Mesenchymal stem cell (in vitro differentiated cells and primary cell): Measurements from ENCODE around the gene NAV2.

ENCODE experiments used
- DNase-seq: peaks from one replicate; pipeline ENCODE4 v3.0.0-alpha.2; 2013
- H2AFZ ChIP-seq: one replicate; pipeline ENCODE4 v1.6.1; 2013; ENCODE audit warnings: low read depth, mild to moderate bottlenecking, control low read depth, inconsistent platforms, low read length, moderate library complexity
- H2AK5ac ChIP-seq: 2 replicates; pipeline ENCODE4 v1.6.1; 2013; ENCODE audit warnings: low read length, moderate library complexity, mild to moderate bottlenecking, inconsistent platforms; ENCODE audit not compliant: severe bottlenecking
- H2BK120ac ChIP-seq: one replicate; pipeline ENCODE4 v1.6.1; 2013; ENCODE audit warnings: low read depth, mild to moderate bottlenecking, inconsistent platforms, low read length, moderate library complexity
- H2BK12ac ChIP-seq, 2 experiments: one replicate each; pipeline ENCODE4 v1.6.1; 2013; ENCODE audit warnings: inconsistent platforms in 2 of 2, low read length in 2 of 2, mild to moderate bottlenecking in 2 of 2, moderate library complexity in 2 of 2, control low read depth in 1 of 2
- H2BK15ac ChIP-seq: one replicate; pipeline ENCODE4 v1.6.1; 2013; ENCODE audit warnings: mild to moderate bottlenecking, low read depth, inconsistent platforms; ENCODE audit not compliant: poor library complexity, severe bottlenecking
- H2BK5ac ChIP-seq: 2 replicates; pipeline ENCODE4 v1.6.1; 2013; ENCODE audit warnings: low read depth, mild to moderate bottlenecking, low read length, control low read depth, inconsistent platforms; ENCODE audit not compliant: poor library complexity, severe bottlenecking
- H3K14ac ChIP-seq, 2 experiments: one replicate each; pipeline ENCODE4 v1.6.1; 2013; ENCODE audit warnings: inconsistent platforms in 2 of 2, low read length in 2 of 2, control low read depth in 1 of 2, mild to moderate bottlenecking in 1 of 2, moderate library complexity in 1 of 2
- H3K18ac ChIP-seq, 2 experiments: one replicate each; pipeline ENCODE4 v1.6.1; 2013; ENCODE audit warnings: inconsistent platforms in 2 of 2, low read length in 2 of 2, control low read depth in 1 of 2, low read depth in 1 of 2, mild to moderate bottlenecking in 1 of 2
- H3K23ac ChIP-seq, 2 experiments: one replicate each; pipeline ENCODE4 v1.6.1; 2013; ENCODE audit warnings: inconsistent platforms in 2 of 2, low read length in 2 of 2, mild to moderate bottlenecking in 2 of 2, moderate library complexity in 2 of 2, control low read depth in 1 of 2
- H3K27ac ChIP-seq: 2 replicates; pipeline ENCODE4 v1.5.1; 2013; ENCODE audit warnings: mild to moderate bottlenecking, moderate library complexity, low read length, control low read depth, inconsistent platforms; ENCODE audit not compliant: poor library complexity, severe bottlenecking
- H3K27me3 ChIP-seq, 2 experiments: 2 replicates each; pipeline versions ENCODE4 v1.6.1 to v1.7.0; 2013; ENCODE audit warnings: low read length in 2 of 2, mild to moderate bottlenecking in 2 of 2, moderate library complexity in 2 of 2, control low read depth in 1 of 2, inconsistent platforms in 1 of 2; ENCODE audit not compliant: control insufficient read depth in 1 of 2, insufficient read depth in 1 of 2
- H3K36me3 ChIP-seq, 2 experiments: 2 replicates each; pipeline versions ENCODE4 v1.6.1 to v1.7.0; 2013; ENCODE audit warnings: low read length in 2 of 2, control low read depth in 1 of 2, inconsistent platforms in 1 of 2, low read depth in 1 of 2, mild to moderate bottlenecking in 1 of 2; ENCODE audit not compliant: insufficient read depth in 2 of 2, control insufficient read depth in 1 of 2
- H3K4ac ChIP-seq, 2 experiments: one replicate each; pipeline ENCODE4 v1.6.1; 2013; ENCODE audit warnings: inconsistent platforms in 2 of 2, low read length in 2 of 2, mild to moderate bottlenecking in 2 of 2, moderate library complexity in 2 of 2, control low read depth in 1 of 2, low read depth in 1 of 2
- H3K4me1 ChIP-seq: 2 replicates; pipeline ENCODE4 v1.6.1; 2013; ENCODE audit warnings: low read depth, low read length, control low read depth; ENCODE audit not compliant: control insufficient read depth, insufficient read depth
- H3K4me2 ChIP-seq: 2 replicates; pipeline ENCODE4 v1.6.1; 2013; ENCODE audit warnings: low read length, mild to moderate bottlenecking, inconsistent platforms; ENCODE audit not compliant: poor library complexity, severe bottlenecking
- H3K4me3 ChIP-seq, 2 experiments: 2 replicates each; pipeline versions ENCODE4 v1.5.1 to v1.7.0; 2013; ENCODE audit warnings: low read length in 2 of 2, mild to moderate bottlenecking in 2 of 2, control low read depth in 1 of 2, low read depth in 1 of 2; ENCODE audit not compliant: insufficient read depth in 1 of 2
- H3K79me1 ChIP-seq: replicated peaks from 2 replicates; pipeline ENCODE4 v1.6.1; 2013; ENCODE audit warnings: mild to moderate bottlenecking, control low read depth, low read length, inconsistent platforms; ENCODE audit not compliant: poor library complexity, severe bottlenecking
- H3K9ac ChIP-seq: 2 replicates; pipeline ENCODE4 v1.7.0; 2013; ENCODE audit warnings: mild to moderate bottlenecking, low read length, moderate library complexity
- H3K9me3 ChIP-seq: 2 replicates; pipeline ENCODE4 v1.7.0; 2013; ENCODE audit warnings: mild to moderate bottlenecking, low read length; ENCODE audit not compliant: control insufficient read depth
- H4K8ac ChIP-seq: one replicate; pipeline ENCODE4 v1.6.1; 2013; ENCODE audit warnings: inconsistent platforms, mild to moderate bottlenecking, low read length, moderate library complexity
- H4K91ac ChIP-seq: one replicate; pipeline ENCODE4 v1.6.1; 2013; ENCODE audit warnings: mild to moderate bottlenecking, low read length, inconsistent platforms
- WGBS: methylation state at CpG from one replicate; pipeline ENCODE4 v1.1.7; 2013; ENCODE audit warnings: mixed read lengths; 5-methylcytosine and 5-hydroxymethylcytosine counted together

The NAV2 gene

DNA sequence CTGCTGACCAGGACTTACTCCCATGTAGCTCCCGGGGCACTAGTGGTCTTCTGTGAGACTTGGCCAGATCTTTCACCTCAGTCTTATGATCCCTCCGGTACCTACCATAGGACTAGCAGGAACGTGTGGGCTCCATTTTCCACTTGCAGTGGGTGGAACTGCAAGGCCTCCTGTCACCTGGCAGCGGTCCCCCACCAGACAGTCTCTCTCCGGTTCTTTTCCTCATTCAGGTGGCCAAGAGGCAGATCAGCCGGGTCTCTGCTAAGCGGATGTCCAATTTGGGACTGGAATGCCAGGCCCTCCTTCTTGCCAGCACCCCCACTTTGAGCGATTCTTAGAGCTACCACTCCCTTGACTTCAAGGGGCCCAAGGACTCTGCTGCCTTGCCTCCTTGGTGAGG is 158.9 kb downstream of the NAV2 start:
- no peaks in the 10 kb centered on the region for H3K9me3 ChIP-seq
- no peak overlapping the region for H3K4me3 ChIP-seq
- peaks cover 3% of the 10 kb centered on the region for H3K4me1 ChIP-seq
- H4K91ac ChIP-seq = no peak overlapping the region
- no peak overlapping the region for H2BK5ac ChIP-seq
- H2AFZ ChIP-seq = no peak overlapping the region
- H3K36me3 ChIP-seq = peaks cover 13 to 81% of the 10 kb centered on the region in 2 experiments
- H3K9ac ChIP-seq = no peak overlapping the region
- H3K27ac ChIP-seq = no peak overlapping the region
- no peaks in the 10 kb centered on the region for H3K27me3 ChIP-seq
- 88% methylated on average over 7 of the region's 8 CpGs for WGBS
- H4K8ac ChIP-seq = no peak overlapping the region
- no peak overlapping the region for H2BK120ac ChIP-seq
- H2BK15ac ChIP-seq = no peak overlapping the region
- H3K23ac ChIP-seq = no peak overlapping the region
- DNase-seq = no peak
- no peak overlapping the region for H3K4ac ChIP-seq
- no peak overlapping the region for H3K14ac ChIP-seq
- no peak overlapping the region for H3K4me2 ChIP-seq
- no peak overlapping the region for H2BK12ac ChIP-seq
- H3K18ac ChIP-seq = no peak overlapping the region
- H3K79me1 ChIP-seq = peaks cover 13% of the 10 kb centered on the region
- H2AK5ac ChIP-seq = no peak overlapping the region

DNA sequence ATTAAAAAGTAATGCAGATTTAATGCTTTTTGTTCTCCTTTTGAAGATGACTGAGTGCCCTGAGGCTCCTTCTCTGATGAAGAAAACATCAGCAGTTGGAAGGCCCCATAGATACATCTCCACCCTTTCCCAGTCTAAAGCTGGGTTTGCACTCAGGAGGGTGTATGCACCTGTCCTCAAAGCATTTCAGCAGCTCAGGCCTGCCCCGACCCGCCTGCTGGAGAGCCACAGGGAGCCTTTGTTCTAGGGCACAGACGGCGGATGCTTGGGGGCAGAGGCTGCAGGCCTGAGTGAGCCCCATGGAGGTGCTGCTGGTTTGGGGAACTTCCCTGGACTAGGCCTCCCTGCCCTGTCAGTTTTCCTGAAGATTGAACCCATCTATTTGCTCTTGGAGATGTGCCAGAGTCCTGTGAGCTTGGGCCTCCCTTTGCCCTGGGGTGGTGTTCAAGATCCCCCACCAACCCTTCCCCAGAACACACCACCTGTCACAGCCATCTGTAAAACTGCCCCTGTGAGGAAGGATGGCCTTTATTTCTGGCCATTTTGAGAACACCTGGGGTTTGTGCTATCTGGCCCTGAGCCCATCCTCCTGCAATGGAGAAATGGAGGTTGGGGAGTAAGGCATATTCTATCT is 160.0 kb downstream of the NAV2 start:
- no peak overlapping the region for H2AK5ac ChIP-seq
- H3K4me1 ChIP-seq = peaks cover 3% of the 10 kb centered on the region
- H3K4me2 ChIP-seq = no peak overlapping the region
- no peak overlapping the region for H2BK15ac ChIP-seq
- no peak overlapping the region for H3K27ac ChIP-seq
- no peak overlapping the region for H2BK5ac ChIP-seq
- H3K9me3 ChIP-seq = no peaks in the 10 kb centered on the region
- DNase-seq = no peak
- peaks cover 11% of the 10 kb centered on the region for H3K79me1 ChIP-seq
- no peak overlapping the region for H3K18ac ChIP-seq
- peaks cover 13 to 80% of the 10 kb centered on the region in 2 experiments for H3K36me3 ChIP-seq
- H3K9ac ChIP-seq = no peak overlapping the region
- H2BK12ac ChIP-seq = no peak overlapping the region
- H3K14ac ChIP-seq = peak overlapping the region in 1 of 2 experiments; percentile 26
- no peak overlapping the region for H3K4me3 ChIP-seq
- no peak overlapping the region for H4K91ac ChIP-seq
- H3K4ac ChIP-seq = no peak overlapping the region
- no peaks in the 10 kb centered on the region for H3K27me3 ChIP-seq
- no peak overlapping the region for H3K23ac ChIP-seq
- WGBS = 92% methylated on average over 4 of the region's 4 CpGs
- H2AFZ ChIP-seq = no peak overlapping the region
- no peak overlapping the region for H2BK120ac ChIP-seq
- no peak overlapping the region for H4K8ac ChIP-seq

DNA sequence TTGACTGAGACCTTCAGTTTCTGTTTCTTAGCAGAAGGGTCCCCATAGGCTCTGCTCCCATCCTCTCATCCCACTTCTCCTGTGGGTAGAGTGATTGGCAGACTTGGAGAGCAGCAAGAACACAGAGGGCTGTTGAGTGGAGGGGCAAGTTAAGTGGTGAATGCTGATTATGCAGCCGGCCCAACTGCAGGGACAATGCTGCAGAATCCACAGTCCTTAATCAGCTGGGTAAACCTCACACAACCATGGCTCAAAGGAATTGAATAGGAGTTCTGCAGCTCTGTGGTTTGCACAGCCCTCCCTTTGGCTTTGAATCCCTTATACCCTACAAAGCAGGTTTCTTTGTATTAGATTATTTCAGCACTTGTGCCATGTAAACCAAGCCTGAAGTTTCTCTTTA is 161.1 kb downstream of the NAV2 start:
- H3K27ac ChIP-seq = no peak overlapping the region
- H2BK12ac ChIP-seq = no peak overlapping the region
- no peak overlapping the region for H2AFZ ChIP-seq
- H3K14ac ChIP-seq = no peak overlapping the region
- H3K4me2 ChIP-seq = no peak overlapping the region
- H4K91ac ChIP-seq = no peak overlapping the region
- H3K18ac ChIP-seq = no peak overlapping the region
- no peak overlapping the region for H2AK5ac ChIP-seq
- no peaks in the 10 kb centered on the region for H3K27me3 ChIP-seq
- H3K4ac ChIP-seq = no peak overlapping the region
- no peaks in the 10 kb centered on the region for H3K4me1 ChIP-seq
- H3K36me3 ChIP-seq = peaks cover 13 to 89% of the 10 kb centered on the region in 2 experiments
- no peak overlapping the region for H3K23ac ChIP-seq
- no peak overlapping the region for H2BK15ac ChIP-seq
- H4K8ac ChIP-seq = no peak overlapping the region
- H2BK5ac ChIP-seq = no peak overlapping the region
- no peaks in the 10 kb centered on the region for H3K9me3 ChIP-seq
- H2BK120ac ChIP-seq = no peak overlapping the region
- no peak overlapping the region for H3K9ac ChIP-seq
- peaks cover 13% of the 10 kb centered on the region for H3K79me1 ChIP-seq
- 83% methylated on average over 1 of the region's 1 CpG for WGBS
- H3K4me3 ChIP-seq = no peak overlapping the region
- no peak for DNase-seq

DNA sequence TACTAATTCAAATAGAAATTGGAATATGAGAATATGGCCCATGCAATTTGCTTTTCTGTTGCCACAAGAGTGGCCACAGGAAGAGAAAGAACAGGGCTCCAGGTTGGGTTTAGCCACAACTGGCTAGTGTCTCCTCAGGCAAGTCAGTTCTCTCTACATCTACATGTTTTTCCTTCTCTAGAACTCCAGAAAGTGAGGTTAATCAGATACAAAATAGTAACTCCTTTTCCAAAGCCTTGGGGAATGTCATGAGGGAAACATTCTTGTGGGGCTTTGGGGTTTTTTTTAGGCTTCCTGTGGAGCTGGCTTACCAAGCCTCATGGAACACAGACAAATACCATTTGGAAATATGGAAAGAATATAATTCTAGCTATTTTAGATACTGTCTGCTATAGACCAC is 161.6 kb downstream of the NAV2 start:
- no peak overlapping the region for H3K14ac ChIP-seq
- H3K4me3 ChIP-seq = no peak overlapping the region
- no peak overlapping the region for H3K9ac ChIP-seq
- H3K27me3 ChIP-seq = no peaks in the 10 kb centered on the region
- no peak for DNase-seq
- no peak overlapping the region for H3K27ac ChIP-seq
- H4K91ac ChIP-seq = no peak overlapping the region
- no peak overlapping the region for H3K4ac ChIP-seq
- no peak overlapping the region for H2BK12ac ChIP-seq
- no peak overlapping the region for H3K18ac ChIP-seq
- no peak overlapping the region for H4K8ac ChIP-seq
- H2BK120ac ChIP-seq = no peak overlapping the region
- H3K36me3 ChIP-seq = peaks cover 13 to 89% of the 10 kb centered on the region in 2 experiments
- no peak overlapping the region for H3K23ac ChIP-seq
- H3K9me3 ChIP-seq = no peaks in the 10 kb centered on the region
- no peak overlapping the region for H2AK5ac ChIP-seq
- H3K4me1 ChIP-seq = no peaks in the 10 kb centered on the region
- H3K4me2 ChIP-seq = no peak overlapping the region
- H2BK15ac ChIP-seq = no peak overlapping the region
- no peak overlapping the region for H2BK5ac ChIP-seq
- H2AFZ ChIP-seq = no peak overlapping the region
- H3K79me1 ChIP-seq = peaks cover 16% of the 10 kb centered on the region
